GM23338 (cell line): ENCODE measurements around the gene SFXN1. TPM values are rescaled to one million over a fixed set of nuclear protein-coding genes. Genes with fewer than 3 reads are reported as not detected.

Source experiments
- ATAC-seq: fragments of 200-7000 bp; cut with Tn5 transposase; 3 replicates; pipeline ENCODE4 v1.9.1; 2020
- DNase-seq: peaks from one replicate; pipeline ENCODE4 v3.0.0-alpha.2; 2015; ENCODE audit warnings: low spot score
- H2AFZ ChIP-seq: fragments of 200-600 bp; sonication (generic); 2 replicates; pipeline ENCODE4 v1.8.0; 2016; ENCODE audit warnings: antibody characterized with exemption, mild to moderate bottlenecking, moderate library complexity
- H3F3A ChIP-seq: fragments of 200-600 bp; sonication (generic); replicated peaks from 2 replicates; pipeline ENCODE4 v1.8.0; 2017; ENCODE audit warnings: antibody characterized with exemption, mixed run types, low read depth
- H3K27ac ChIP-seq: fragments of 200-600 bp; sonication (generic); 2 replicates; pipeline ENCODE4 v1.6.1; 2016; ENCODE audit warnings: low read depth
- H3K27me3 ChIP-seq: fragments of 200-600 bp; sonication (generic); 2 replicates; pipeline ENCODE4 v1.8.0; 2016; ENCODE audit warnings: mild to moderate bottlenecking, mixed run types, moderate library complexity; ENCODE audit not compliant: insufficient read depth
- H3K36me3 ChIP-seq: fragments of 200-600 bp; sonication (generic); 2 replicates; pipeline ENCODE4 v1.8.0; 2016; ENCODE audit warnings: mild to moderate bottlenecking; ENCODE audit not compliant: insufficient read depth
- H3K4me1 ChIP-seq: fragments of 200-600 bp; sonication (generic); 2 replicates; pipeline ENCODE4 v1.8.0; 2016; ENCODE audit warnings: mild to moderate bottlenecking, moderate library complexity; ENCODE audit not compliant: insufficient read depth
- H3K4me2 ChIP-seq: fragments of 200-600 bp; sonication (generic); 2 replicates; pipeline ENCODE4 v1.7.1; 2017; ENCODE audit warnings: mixed run types
- H3K4me3 ChIP-seq: fragments of 200-600 bp; sonication (generic); 2 replicates; pipeline ENCODE4 v1.6.1; 2016; ENCODE audit warnings: mixed run types
- H3K79me2 ChIP-seq: fragments of 200-600 bp; sonication (generic); replicated peaks from 2 replicates; pipeline ENCODE4 v1.8.0; 2017; ENCODE audit warnings: mild to moderate bottlenecking; ENCODE audit not compliant: insufficient read depth
- H3K9me2 ChIP-seq: fragments of 200-600 bp; sonication (generic); 2 replicates; pipeline ENCODE4 v1.8.0; 2017; ENCODE audit not compliant: insufficient read depth
- H4K20me1 ChIP-seq: fragments of 200-600 bp; sonication (generic); replicated peaks from 2 replicates; pipeline ENCODE4 v1.8.0; 2017; ENCODE audit warnings: mild to moderate bottlenecking; ENCODE audit not compliant: insufficient read depth
- H3K27ac Mint-ChIP-seq: 2 replicates; pipeline ENCODE4 v1.8.0; 2020; ENCODE audit warnings: inconsistent platforms, mild to moderate bottlenecking, moderate library complexity, mixed read lengths
- H3K27me3 Mint-ChIP-seq: 3 replicates; pipeline ENCODE4 v1.8.0; 2022; ENCODE audit warnings: low read depth, mild to moderate bottlenecking, moderate library complexity, mixed read lengths, inconsistent platforms; ENCODE audit not compliant: insufficient read depth, poor library complexity
- H3K36me3 Mint-ChIP-seq: 3 replicates; pipeline ENCODE4 v1.8.0; 2021; ENCODE audit warnings: low read depth, mild to moderate bottlenecking, inconsistent platforms, moderate library complexity, mixed read lengths
- H3K4me1 Mint-ChIP-seq: 3 replicates; pipeline ENCODE4 v1.8.0; 2020; ENCODE audit warnings: mild to moderate bottlenecking, inconsistent platforms, mixed read lengths
- H3K4me3 Mint-ChIP-seq: 3 replicates; pipeline ENCODE4 v1.8.0; 2021; ENCODE audit warnings: moderate library complexity, mild to moderate bottlenecking, inconsistent platforms, mixed read lengths
- H3K9me3 Mint-ChIP-seq: 3 replicates; pipeline ENCODE4 v1.8.0; 2020; ENCODE audit warnings: moderate library complexity, mild to moderate bottlenecking, inconsistent platforms, mixed read lengths
- CREB1 ChIP-seq: fragments of 250-450 bp; sonication (Bioruptor Pico); IDR thresholded peaks from 2 replicates; pipeline ENCODE4 v1.5.0; 2020; ENCODE audit warnings: low read depth, mild to moderate bottlenecking, moderate library complexity
- ETS1 ChIP-seq: IDR thresholded peaks from 2 replicates; pipeline ENCODE4 v1.6.1; 2016; ENCODE audit warnings: antibody characterized with exemption
- EZH2 ChIP-seq: fragments of 200-600 bp; sonication (generic); IDR thresholded peaks from one replicate; pipeline ENCODE4 v1.8.0; 2017; ENCODE audit warnings: antibody characterized with exemption, mild to moderate bottlenecking, low read depth; ENCODE audit not compliant: unreplicated experiment
- EZH2phosphoT487 ChIP-seq: fragments of 200-600 bp; sonication (generic); IDR thresholded peaks from one replicate; pipeline ENCODE4 v1.8.1; 2018; ENCODE audit warnings: antibody characterized with exemption; ENCODE audit not compliant: unreplicated experiment
- JUNB ChIP-seq: IDR thresholded peaks from one replicate; pipeline ENCODE4 v1.6.1; 2016; ENCODE audit warnings: antibody characterized with exemption; ENCODE audit not compliant: unreplicated experiment
- NANOG ChIP-seq: IDR thresholded peaks from 2 replicates; pipeline ENCODE4 v1.6.1; 2016; ENCODE audit warnings: antibody characterized with exemption, borderline replicate concordance
- POLR2AphosphoS5 ChIP-seq: IDR thresholded peaks from 2 replicates; pipeline ENCODE4 v1.6.1; 2016; ENCODE audit warnings: antibody characterized with exemption, low read depth
- REST ChIP-seq: IDR thresholded peaks from one replicate; pipeline ENCODE4 v1.6.1; 2018; ENCODE audit warnings: antibody characterized with exemption; ENCODE audit not compliant: unreplicated experiment
- STAT1 ChIP-seq: IDR thresholded peaks from one replicate; pipeline ENCODE4 v1.6.1; 2016; ENCODE audit warnings: antibody characterized with exemption; ENCODE audit not compliant: unreplicated experiment
- ZNF114 ChIP-seq: fragments of 250-450 bp; sonication (Bioruptor Pico); IDR thresholded peaks from 2 replicates; pipeline ENCODE4 v1.5.0; 2020; ENCODE audit warnings: mild to moderate bottlenecking, moderate library complexity
- ZNF331 ChIP-seq: fragments of 250-450 bp; sonication (Bioruptor Pico); IDR thresholded peaks from 2 replicates; pipeline ENCODE4 v1.5.0; 2020; ENCODE audit warnings: low read depth, mild to moderate bottlenecking, moderate library complexity
- ZNF462 ChIP-seq: fragments of 250-450 bp; sonication (Bioruptor Pico); IDR thresholded peaks from 2 replicates; pipeline ENCODE4 v1.5.0; 2020; ENCODE audit warnings: mild to moderate bottlenecking, moderate library complexity
- polyA plus RNA-seq: library from polyadenylated mRNA; unstranded; fragments of >200 nt; fragmentation: Nextera tagmentation; extraction: Ambion mirVana; gene quantifications from 2 replicates; pipeline ENCODE4 v1.2.1, GENCODE V29; 2016
- total RNA-seq: library from RNA; depleted of rRNA; stranded (reverse); fragments of >200 nt; shearing (Covaris generic); gene quantifications from 2 replicates; pipeline ENCODE4 v1.2.3, GENCODE V29; 2014

SFXN1 gene
- total and polyA plus RNA-seq, 2 experiments from 2014 or later, result 44.0 to 97.7 TPM

DNA sequence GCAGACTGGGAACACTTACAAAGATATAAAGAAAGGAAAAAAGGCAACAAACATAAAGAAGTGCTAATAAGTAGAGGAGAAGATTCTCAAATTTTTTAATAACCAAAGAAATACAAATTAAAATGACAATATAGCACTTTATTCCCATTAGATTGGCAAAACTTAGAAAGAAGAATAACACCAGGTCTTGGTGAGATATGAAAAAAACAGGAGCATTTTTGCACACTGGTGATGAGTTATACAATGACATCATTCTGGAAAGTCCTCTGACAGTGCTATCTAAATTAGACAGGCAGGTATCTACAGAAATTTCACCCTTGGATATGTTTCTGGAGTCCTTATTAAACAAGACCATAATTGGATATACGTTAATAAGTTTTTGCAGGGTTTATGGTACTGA, 9.5 kb upstream of the SFXN1 start:
- no peaks in the 10 kb centered on the region for H3F3A ChIP-seq
- DNase-seq (no peak), ATAC-seq (no peak)
- TF ChIP-seq CREB1 (CRISPR knock-in tag) (no peak), JUNB (no peak), ZNF462 (no peak), POLR2AphosphoS5 (no peak), ZNF331 (CRISPR knock-in tag) (no peak), STAT1 (no peak), ZNF114 (CRISPR knock-in tag) (no peak), EZH2phosphoT487 (no peak), EZH2 (no peak), NANOG (no peak), ETS1 (no peak), REST (no peak)
- H2AFZ ChIP-seq, result no peak overlapping the region
- Mint-ChIP-seq H3K27ac (no peak overlapping the region), H3K9me3 (no peaks in the 10 kb centered on the region; the same call in 2 of the 3 replicates), H3K27me3 (peaks cover 1% of the 10 kb centered on the region), H3K4me3 (no peak overlapping the region), H3K4me1 (peaks cover 5% of the 10 kb centered on the region), H3K36me3 (no peaks in the 10 kb centered on the region)
- no peaks in the 10 kb centered on the region for H4K20me1 ChIP-seq
- H3K36me3 ChIP-seq, result no peaks in the 10 kb centered on the region
- H3K27me3 ChIP-seq, result no peaks in the 10 kb centered on the region
- no peaks in the 10 kb centered on the region for H3K79me2 ChIP-seq
- no peak overlapping the region for H3K4me3 ChIP-seq
- no peaks in the 10 kb centered on the region for H3K9me2 ChIP-seq
- H3K4me2 ChIP-seq, result no peak overlapping the region
- no peak overlapping the region for H3K27ac ChIP-seq
- no peaks in the 10 kb centered on the region for H3K4me1 ChIP-seq
